Left lung (tissue), 10 donors: ENCODE results near the gene EIPR1. TPM values are rescaled to one million over a fixed set of nuclear protein-coding genes. Genes with fewer than 3 reads are reported as not detected.

ENCODE experiments used
- ATAC-seq: fragments of 200-7000 bp; cut with Tn5 transposase; one replicate; pipeline ENCODE4 v1.9.1; 2020; ENCODE audit warnings: moderate library complexity
- DNase-seq, 4 donors: peaks; one replicate each; pipeline ENCODE4 v3.0.0-alpha.2; 2013 to 2020
- H3K27ac ChIP-seq, 2 donors: fragments of 200-600 bp; sonication (generic) in 1 of 2; one replicate each; pipeline versions ENCODE4 v1.5.0 to v1.8.0; 2020 to 2021
- H3K27me3 ChIP-seq, 2 donors: fragments of 200-600 bp; sonication (generic) in 1 of 2; one replicate each; pipeline versions ENCODE4 v1.5.0 to v1.8.0; 2020 to 2021
- H3K36me3 ChIP-seq, 2 donors: fragments of 200-600 bp; sonication (generic) in 1 of 2; one replicate each; pipeline versions ENCODE4 v1.5.0 to v1.8.0; 2020 to 2021
- H3K4me1 ChIP-seq, 2 donors: fragments of 200-600 bp; one replicate each; pipeline ENCODE4 v1.8.0; 2021
- H3K4me3 ChIP-seq, 2 donors: fragments of 200-600 bp; sonication (generic) in 1 of 2; one replicate each; pipeline versions ENCODE4 v1.5.0 to v1.8.0; 2020 to 2021; ENCODE audit warnings: mild to moderate bottlenecking in 1 of 2
- H3K9me3 ChIP-seq, 2 donors: fragments of 200-600 bp; sonication (generic) in 1 of 2; one replicate each; pipeline versions ENCODE4 v1.5.0 to v1.8.0; 2020 to 2021
- CTCF ChIP-seq, 2 donors: fragments of 200-600 bp; sonication (generic) in 1 of 2; IDR thresholded peaks; one replicate each; pipeline versions ENCODE4 v1.5.0 to v1.8.0; 2021; ENCODE audit warnings: antibody characterized with exemption in 2 of 2
- intact Hi-C, 2 donors: fragments of 100-400 bp; cut with DNase I; formaldehyde crosslinking; loops; one replicate each; pipeline versions ENCODE4 v1.11.2 to v1.14.2; 2022
- polyA plus RNA-seq, 6 donors: library from polyadenylated mRNA; unstranded; fragments of 120-200 nt; gene quantifications; one replicate each; pipeline ENCODE4 v1.2.1, GENCODE V29; 2013; ENCODE audit not compliant: insufficient read length in 6 of 6
- total RNA-seq, 2 donors: library from RNA; stranded (reverse); fragmentation: NEBNext Ultra II Directional; extraction: Animal tissue kit (Norgen Biotek cat#: 25700); gene quantifications; one replicate each; pipeline ENCODE4 v1.2.1, GENCODE V29; 2021
- donor health status: DM: no; HTN: yes; CAD: no.
- donor health status: DM: no; HTN: no; CAD: no.

Gene EIPR1
- total and polyA plus RNA-seq, 8 donors: 18.1 to 24.4 (median 21.0) TPM

GRCh38 chr2:3256605-3257004, 121.0 kb downstream of the EIPR1 start:
- Histone ChIP-seq H3K4me3 (no peak overlapping the region), H3K9me3 (no peaks in the 10 kb centered on the region), H3K27me3 (no peaks in the 10 kb centered on the region), H3K27ac (no peak overlapping the region), H3K4me1 (no peaks in the 10 kb centered on the region), H3K36me3 (peaks cover 0 to 27% of the 10 kb centered on the region in 2 donors)
- ATAC-seq (no peak), DNase-seq (no peak)
- no peak for TF ChIP-seq CTCF (IDR thresholded peaks at IDR 0.05)
- intact Hi-C loops: no loop called here

GRCh38 chr2:3256157-3256556, 121.5 kb downstream of the EIPR1 start:
- Histone ChIP-seq H3K36me3 (peaks cover 0 to 30% of the 10 kb centered on the region in 2 donors), H3K4me1 (no peaks in the 10 kb centered on the region), H3K9me3 (no peaks in the 10 kb centered on the region), H3K27me3 (no peaks in the 10 kb centered on the region), H3K27ac (no peak overlapping the region), H3K4me3 (no peak overlapping the region)
- intact Hi-C loops: no loop called here
- no peak for DNase-seq
- ATAC-seq: no peak
- no peak for TF ChIP-seq CTCF (IDR thresholded peaks at IDR 0.05)

DNA sequence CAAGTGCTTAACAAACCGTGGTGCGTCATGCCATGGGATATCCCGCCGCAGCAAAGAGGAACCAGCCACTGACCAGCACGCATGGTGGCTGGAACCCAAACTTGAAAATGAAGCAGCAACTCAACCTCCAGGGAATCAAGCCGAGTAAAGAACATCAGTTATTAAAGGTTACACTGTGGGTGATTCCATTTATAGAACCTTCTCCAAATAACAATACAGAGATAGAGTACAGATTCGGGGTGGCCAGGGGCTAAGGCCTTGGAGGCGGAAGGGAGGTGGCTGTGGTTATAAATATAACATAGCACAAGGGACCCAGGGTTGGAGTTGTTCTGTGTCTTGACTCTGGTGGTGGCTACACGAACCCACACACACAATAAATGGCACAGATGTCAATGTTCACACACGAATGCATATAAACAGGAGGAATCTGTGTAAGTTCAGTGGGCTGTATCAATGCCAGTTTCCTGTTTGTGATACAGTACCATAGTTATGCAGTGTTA, 123.1 kb downstream of the EIPR1 start:
- ATAC-seq (no peak), DNase-seq (no peak)
- H3K4me1 ChIP-seq: no peaks in the 10 kb centered on the region
- no peak overlapping the region for H3K4me3 ChIP-seq
- H3K27me3 ChIP-seq: no peaks in the 10 kb centered on the region
- TF ChIP-seq CTCF (IDR thresholded peaks at IDR 0.05): no peak
- intact Hi-C loops: no loop called here
- peaks cover 0 to 40% of the 10 kb centered on the region in 2 donors for H3K36me3 ChIP-seq
- no peak overlapping the region for H3K27ac ChIP-seq
- peaks cover 0 to 15% of the 10 kb centered on the region in 2 donors for H3K9me3 ChIP-seq

DNA sequence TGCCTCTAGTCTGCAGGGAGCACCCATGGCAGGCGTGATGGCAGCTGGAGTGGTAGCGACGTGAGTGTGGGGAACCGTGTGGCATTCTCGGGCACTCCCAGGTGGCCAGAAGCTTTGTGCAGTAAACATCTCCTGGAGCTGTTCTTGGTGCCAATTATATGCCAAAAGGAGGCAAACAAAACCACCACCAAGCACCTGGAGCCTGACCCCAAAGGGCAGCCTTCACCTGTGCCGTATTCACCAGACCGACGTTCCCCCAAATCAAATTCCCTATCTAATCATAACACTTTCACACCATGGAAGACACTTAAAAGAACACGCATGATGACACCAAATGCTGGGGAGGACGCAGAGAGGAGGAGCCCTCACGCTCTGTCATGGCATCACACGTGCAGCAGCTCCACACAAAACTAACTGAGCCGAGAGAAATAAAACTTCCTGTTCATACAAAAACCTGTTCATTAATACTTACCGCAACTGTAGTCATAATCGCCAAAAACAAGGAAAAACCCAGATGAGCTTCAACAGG, 123.6 kb downstream of the EIPR1 start:
- no peak for ATAC-seq
- Histone ChIP-seq H3K27me3 (no peaks in the 10 kb centered on the region), H3K9me3 (peaks cover 0 to 20% of the 10 kb centered on the region in 2 donors)

GRCh38 chr2:3251946-3252345, 125.7 kb downstream of the EIPR1 start:
- Histone ChIP-seq H3K4me1 (no peaks in the 10 kb centered on the region), H3K27ac (no peak overlapping the region), H3K36me3 (peaks cover 0 to 55% of the 10 kb centered on the region in 2 donors), H3K27me3 (no peaks in the 10 kb centered on the region), H3K4me3 (no peak overlapping the region), H3K9me3 (peaks cover 0 to 31% of the 10 kb centered on the region in 2 donors)
- intact Hi-C loops: no loop called here
- no peak for TF ChIP-seq CTCF (IDR thresholded peaks at IDR 0.05)
- no peak for ATAC-seq
- DNase-seq: peak in 1 of 4 donors; percentile 3

More for the DNA sequence above, 123.6 kb downstream of the EIPR1 start:
- Histone ChIP-seq H3K4me1 (no peaks in the 10 kb centered on the region), H3K27ac (no peak overlapping the region), H3K4me3 (no peak overlapping the region), H3K36me3 (peaks cover 0 to 41% of the 10 kb centered on the region in 2 donors)
- DNase-seq: no peak
- TF ChIP-seq CTCF (IDR thresholded peaks at IDR 0.05): no peak
- intact Hi-C loops: no loop called here
